HEK293 (cell line): ENCODE results near the gene CSRP1.
A peak's percentile ranks its signal among the peaks of the same experiment; 100 is the strongest.

Source experiments
- HOXC10 ChIP-seq: sonication (generic); formaldehyde crosslinking; IDR thresholded peaks from 2 replicates; pipeline ENCODE4 v1.8.1; 2023; ENCODE audit warnings: mild to moderate bottlenecking, missing genetic modification reagents
- IKZF3 ChIP-seq: fragments of 450-650 bp; IDR thresholded peaks from 2 replicates; pipeline ENCODE4 v1.5.0; 2018; ENCODE audit warnings: missing biosample characterization, mild to moderate bottlenecking, missing genetic modification characterization, moderate library complexity
- KLF17 ChIP-seq: fragments of 450-650 bp; formaldehyde crosslinking; IDR thresholded peaks from 2 replicates; pipeline ENCODE4 v1.5.1; 2016; ENCODE audit warnings: missing biosample characterization, missing genetic modification characterization
- MZF1 ChIP-seq: fragments of 450-650 bp; formaldehyde crosslinking; IDR thresholded peaks from 2 replicates; pipeline ENCODE4 v1.5.1; 2017; ENCODE audit warnings: missing biosample characterization, missing genetic modification characterization, borderline replicate concordance
- SCRT1 ChIP-seq: fragments of 450-650 bp; formaldehyde crosslinking; IDR thresholded peaks from 2 replicates; pipeline ENCODE4 v1.5.1; 2016; ENCODE audit warnings: missing biosample characterization, missing genetic modification characterization, borderline replicate concordance
- SETDB1 ChIP-seq: IDR thresholded peaks from one replicate; pipeline ENCODE4 v1.6.1; 2017; ENCODE audit warnings: mild to moderate bottlenecking, low read length, moderate library complexity, mixed read lengths; ENCODE audit not compliant: insufficient read length
- SP7 ChIP-seq: fragments of 450-650 bp; formaldehyde crosslinking; IDR thresholded peaks from 2 replicates; pipeline ENCODE4 v1.5.1; 2016; ENCODE audit warnings: missing biosample characterization, missing genetic modification characterization
- TSHZ1 ChIP-seq: fragments of 450-650 bp; formaldehyde crosslinking; IDR thresholded peaks from 2 replicates; pipeline ENCODE4 v1.5.1; 2016; ENCODE audit warnings: missing biosample characterization, missing genetic modification characterization, borderline replicate concordance
- YY1 ChIP-seq: fragments of 450-650 bp; formaldehyde crosslinking; IDR thresholded peaks from 2 replicates; pipeline ENCODE4 v1.5.1; 2018; ENCODE audit warnings: missing biosample characterization, missing genetic modification characterization
- ZBTB21 ChIP-seq: fragments of 450-650 bp; formaldehyde crosslinking; IDR thresholded peaks from 2 replicates; pipeline ENCODE4 v1.5.1; 2017; ENCODE audit warnings: missing biosample characterization, missing genetic modification characterization
- ZBTB49 ChIP-seq: fragments of 450-650 bp; formaldehyde crosslinking; IDR thresholded peaks from 2 replicates; pipeline ENCODE4 v1.5.1; 2016; ENCODE audit warnings: missing biosample characterization, missing genetic modification characterization, low read depth
- ZFP37 ChIP-seq: fragments of 450-650 bp; formaldehyde crosslinking; IDR thresholded peaks from 2 replicates; pipeline ENCODE4 v1.5.1; 2016; ENCODE audit warnings: missing biosample characterization, missing genetic modification characterization
- ZNF112 ChIP-seq: fragments of 450-650 bp; formaldehyde crosslinking; IDR thresholded peaks from 2 replicates; pipeline ENCODE4 v1.5.0; 2017; ENCODE audit warnings: missing biosample characterization, missing genetic modification characterization
- ZNF155 ChIP-seq: fragments of 450-650 bp; formaldehyde crosslinking; IDR thresholded peaks from 2 replicates; pipeline ENCODE4 v1.5.1; 2016; ENCODE audit warnings: missing biosample characterization, missing genetic modification characterization
- ZNF169 ChIP-seq: fragments of 450-650 bp; formaldehyde crosslinking; IDR thresholded peaks from 2 replicates; pipeline ENCODE4 v1.5.1; 2016; ENCODE audit warnings: missing biosample characterization, missing genetic modification characterization
- ZNF211 ChIP-seq: fragments of 450-650 bp; formaldehyde crosslinking; IDR thresholded peaks from 2 replicates; pipeline ENCODE4 v1.5.1; 2016; ENCODE audit warnings: low read depth, missing biosample characterization, missing genetic modification characterization
- ZNF280C ChIP-seq: fragments of 450-650 bp; formaldehyde crosslinking; IDR thresholded peaks from 2 replicates; pipeline ENCODE4 v1.5.1; 2016; ENCODE audit warnings: missing biosample characterization, missing genetic modification characterization
- ZNF488 ChIP-seq: fragments of 450-650 bp; formaldehyde crosslinking; IDR thresholded peaks from 2 replicates; pipeline ENCODE4 v1.5.1; 2016; ENCODE audit warnings: missing biosample characterization, missing genetic modification characterization
- ZNF510 ChIP-seq: fragments of 450-650 bp; formaldehyde crosslinking; IDR thresholded peaks from 2 replicates; pipeline ENCODE4 v1.5.1; 2018; ENCODE audit warnings: mild to moderate bottlenecking, missing genetic modification characterization, missing biosample characterization; ENCODE audit not compliant: insufficient replicate concordance
- ZNF580 ChIP-seq: fragments of 450-650 bp; formaldehyde crosslinking; IDR thresholded peaks from 2 replicates; pipeline ENCODE4 v1.5.1; 2016; ENCODE audit warnings: missing biosample characterization, missing genetic modification characterization
- ZNF621 ChIP-seq: fragments of 450-650 bp; formaldehyde crosslinking; IDR thresholded peaks from 2 replicates; pipeline ENCODE4 v1.5.1; 2017; ENCODE audit warnings: missing biosample characterization, missing genetic modification characterization
- ZNF623 ChIP-seq: fragments of 450-650 bp; formaldehyde crosslinking; IDR thresholded peaks from 2 replicates; pipeline ENCODE4 v1.5.1; 2016; ENCODE audit warnings: missing biosample characterization, missing genetic modification characterization
- ZNF639 ChIP-seq: fragments of 450-650 bp; formaldehyde crosslinking; IDR thresholded peaks from 2 replicates; pipeline ENCODE4 v1.5.1; 2016; ENCODE audit warnings: missing biosample characterization, missing genetic modification characterization
- ZNF654 ChIP-seq: fragments of 450-650 bp; formaldehyde crosslinking; IDR thresholded peaks from 2 replicates; pipeline ENCODE4 v1.5.1; 2016; ENCODE audit warnings: low read depth, missing biosample characterization, missing genetic modification characterization
- ZSCAN16 ChIP-seq: fragments of 450-650 bp; formaldehyde crosslinking; IDR thresholded peaks from 2 replicates; pipeline ENCODE4 v1.5.1; 2016; ENCODE audit warnings: missing biosample characterization, missing genetic modification characterization
- ZSCAN4 ChIP-seq: fragments of 450-650 bp; formaldehyde crosslinking; IDR thresholded peaks from 2 replicates; pipeline ENCODE4 v1.5.1; 2017; ENCODE audit warnings: missing biosample characterization, missing genetic modification characterization

CSRP1 gene

GRCh38 chr1:201538612-201539551 is 32.0 kb upstream of the CSRP1 start, which contains the start of gene NAV1 (continued):
- TF ChIP-seq KLF17 (tag by site-specific recombination) (peak; percentile 25; the same call in 1 of the 2 replicates), ZNF169 (tag by site-specific recombination) (no peak), ZFP37 (tag by site-specific recombination) (no peak), TSHZ1 (tag by site-specific recombination) (no peak; the same call in 1 of the 2 replicates), ZNF112 (tag by site-specific recombination) (no peak), ZNF580 (tag by site-specific recombination) (no peak), ZSCAN4 (tag by site-specific recombination) (no peak), ZNF654 (tag by site-specific recombination) (no peak), MZF1 (tag by site-specific recombination) (no peak), ZNF623 (no peak), ZBTB21 (tag by site-specific recombination) (no peak), ZNF211 (tag by site-specific recombination) (no peak), ZNF488 (tag by site-specific recombination) (no peak), ZNF280C (tag by site-specific recombination) (no peak), IKZF3 (tag by site-specific recombination) (peak; percentile 64), SP7 (peak; percentile 90), ZSCAN16 (tag by site-specific recombination) (no peak), ZNF621 (tag by site-specific recombination) (no peak), ZNF155 (no peak), ZNF510 (tag by site-specific recombination) (no peak), YY1 (tag by site-specific recombination) (no peak), HOXC10 (no peak), SETDB1 (no peak), SCRT1 (tag by site-specific recombination) (no peak), ZNF639 (tag by site-specific recombination) (peak; percentile 26; the same call in 1 of the 2 replicates), ZBTB49 (no peak)
